ENCODE results near the gene TM9SF2. TPM values are rescaled to one million over a fixed set of nuclear protein-coding genes. Genes with fewer than 3 reads are reported as not detected.
"Not testable (repeated sequence)": the region's sequence is repeated elsewhere in the genome, so short reads cannot be mapped to it uniquely, and the experiment has no call there.

The TM9SF2 gene
- total RNA-seq, 1 donor = 172 TPM

DNA sequence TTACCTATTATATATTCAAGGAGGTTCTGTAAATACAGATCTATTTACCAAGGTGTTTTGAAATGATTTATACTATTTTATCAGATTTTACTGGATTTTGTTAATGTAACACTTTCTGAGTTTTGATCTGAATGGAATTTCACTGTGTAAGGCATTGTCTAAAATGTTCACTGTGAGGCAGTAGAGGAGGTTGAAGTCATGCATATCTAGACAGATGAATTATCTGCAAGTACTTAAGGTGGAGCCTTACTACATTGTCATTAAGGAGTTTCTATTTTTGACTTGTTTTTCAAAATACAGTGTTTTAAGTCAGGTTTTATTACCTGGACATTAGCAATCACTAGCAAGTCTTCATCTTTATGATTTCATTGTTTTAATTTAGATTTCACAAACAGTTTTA is 62.1 kb downstream of the TM9SF2 start:
- H3K4me3 ChIP-seq (ENCODE audit: low read depth, low read length) = no peak overlapping the region
- TF ChIP-seq, protein P1, sequence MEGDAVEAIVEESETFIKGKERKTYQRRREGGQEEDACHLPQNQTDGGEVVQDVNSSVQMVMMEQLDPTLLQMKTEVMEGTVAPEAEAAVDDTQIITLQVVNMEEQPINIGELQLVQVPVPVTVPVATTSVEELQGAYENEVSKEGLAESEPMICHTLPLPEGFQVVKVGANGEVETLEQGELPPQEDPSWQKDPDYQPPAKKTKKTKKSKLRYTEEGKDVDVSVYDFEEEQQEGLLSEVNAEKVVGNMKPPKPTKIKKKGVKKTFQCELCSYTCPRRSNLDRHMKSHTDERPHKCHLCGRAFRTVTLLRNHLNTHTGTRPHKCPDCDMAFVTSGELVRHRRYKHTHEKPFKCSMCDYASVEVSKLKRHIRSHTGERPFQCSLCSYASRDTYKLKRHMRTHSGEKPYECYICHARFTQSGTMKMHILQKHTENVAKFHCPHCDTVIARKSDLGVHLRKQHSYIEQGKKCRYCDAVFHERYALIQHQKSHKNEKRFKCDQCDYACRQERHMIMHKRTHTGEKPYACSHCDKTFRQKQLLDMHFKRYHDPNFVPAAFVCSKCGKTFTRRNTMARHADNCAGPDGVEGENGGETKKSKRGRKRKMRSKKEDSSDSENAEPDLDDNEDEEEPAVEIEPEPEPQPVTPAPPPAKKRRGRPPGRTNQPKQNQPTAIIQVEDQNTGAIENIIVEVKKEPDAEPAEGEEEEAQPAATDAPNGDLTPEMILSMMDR (IDR thresholded peaks at IDR 0.05; ENCODE audit: insufficient read depth, low read length) = no peak
- DNase-seq (ENCODE audit: low read depth) = no peak

DNA sequence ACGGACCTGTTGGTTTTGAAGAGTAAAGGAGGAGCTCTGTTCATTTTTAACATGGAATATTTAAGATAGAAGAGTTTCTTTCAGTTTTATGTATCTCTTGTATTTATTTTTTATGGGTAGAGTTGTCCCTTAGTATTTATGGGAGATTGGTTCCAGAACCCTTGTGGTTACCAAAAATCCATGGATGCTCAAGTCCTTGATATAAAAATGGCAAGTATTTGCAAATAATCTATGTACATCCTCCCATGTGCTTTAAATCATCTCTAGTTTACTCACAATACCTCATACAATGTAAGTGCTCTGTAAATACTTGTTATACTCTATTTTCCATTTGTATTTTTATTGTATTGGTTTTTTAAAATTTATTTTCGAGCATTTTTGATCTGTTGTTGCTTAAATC is 63.1 kb downstream of the TM9SF2 start:
- TF ChIP-seq, protein P1 (IDR thresholded peaks at IDR 0.05; ENCODE audit: insufficient read depth, low read length) = no peak
- no peak overlapping the region for H3K4me3 ChIP-seq (ENCODE audit: low read depth, low read length)
- no peak for DNase-seq (ENCODE audit: low read depth)

DNA sequence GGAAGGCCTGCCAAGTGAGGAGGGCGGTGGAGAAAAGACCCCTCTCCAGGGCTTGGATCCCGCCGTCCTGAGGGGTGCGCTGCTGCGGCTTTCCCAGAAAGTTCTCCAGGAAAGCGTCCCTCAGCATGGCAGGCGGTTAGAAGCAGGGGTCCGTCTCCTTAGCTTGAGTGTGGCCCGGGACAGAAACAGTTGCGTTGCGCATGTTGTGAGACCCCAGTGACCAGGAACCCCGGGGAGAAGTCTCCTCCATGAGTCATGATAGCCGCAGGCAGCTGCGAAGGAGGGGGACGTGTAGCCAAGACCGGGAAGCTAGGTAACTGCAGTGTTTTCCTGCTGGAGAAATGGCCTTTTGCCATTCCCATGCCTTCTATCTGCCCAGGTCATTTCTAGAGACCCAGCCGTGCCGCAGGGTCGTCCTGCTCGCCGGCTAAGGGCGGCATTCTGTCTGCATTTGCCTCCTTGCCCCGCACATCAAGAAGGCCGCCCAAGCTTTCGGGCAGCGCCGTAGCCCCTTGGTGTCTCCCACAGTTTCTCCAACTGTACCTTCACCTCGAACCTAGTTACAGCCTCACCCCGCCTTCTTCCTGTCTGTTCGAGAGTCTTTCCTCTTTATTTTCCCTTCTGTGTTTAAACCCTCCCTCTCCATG is 64.3 kb downstream of the TM9SF2 start:
- H3K4me3 ChIP-seq (ENCODE audit: low read depth, low read length) = no peak overlapping the region
- no peak for DNase-seq (ENCODE audit: low read depth)
- TF ChIP-seq, protein P1 (IDR thresholded peaks at IDR 0.05; ENCODE audit: insufficient read depth, low read length) = no peak

DNA sequence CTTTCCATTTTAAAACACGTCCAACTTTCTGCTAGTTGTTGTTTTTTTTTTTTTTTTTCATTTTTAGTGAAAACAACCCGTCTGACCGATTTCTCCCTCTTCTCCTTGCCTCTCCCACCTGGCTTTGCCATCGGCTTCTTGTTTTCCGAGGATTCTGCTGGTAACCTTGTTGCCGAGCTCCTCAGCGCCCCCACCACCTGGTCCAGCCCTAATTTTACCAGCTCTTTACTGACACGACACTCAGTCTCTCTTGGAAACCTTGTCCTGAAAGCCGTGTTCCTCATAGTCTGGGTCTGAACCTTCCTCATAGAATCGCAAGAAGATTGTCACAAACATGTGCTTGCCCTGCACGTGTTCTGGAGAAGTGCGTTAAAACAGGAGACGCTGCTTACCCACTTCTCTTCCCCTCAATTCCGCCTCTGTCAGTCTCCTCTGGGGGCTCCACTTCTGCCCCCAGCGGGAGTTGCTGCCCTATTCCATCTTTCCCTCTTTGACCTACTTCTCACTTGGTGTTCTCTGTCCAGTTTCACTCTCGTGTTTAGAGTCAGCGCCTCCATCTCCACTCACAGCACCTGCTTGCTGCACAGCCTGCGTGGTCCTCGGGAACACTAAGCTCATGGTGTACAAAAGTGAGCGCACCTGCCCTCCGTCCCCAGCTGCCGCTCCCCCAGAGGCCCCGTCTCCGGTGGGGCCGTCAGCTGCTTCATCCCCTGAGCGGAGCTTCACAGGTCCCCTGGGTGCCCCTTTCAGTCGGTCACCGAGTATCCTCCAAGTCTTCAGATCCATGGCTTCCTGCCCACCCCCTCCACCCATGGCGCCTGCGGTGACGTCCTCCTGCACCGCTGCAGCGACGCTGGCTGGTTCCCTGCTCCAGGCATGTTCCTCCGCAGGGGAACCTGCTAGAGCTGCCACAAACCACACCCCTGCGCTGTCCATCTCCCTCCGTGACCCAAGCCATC is 65.1 kb downstream of the TM9SF2 start:
- TF ChIP-seq, protein P1 (IDR thresholded peaks at IDR 0.05; ENCODE audit: insufficient read depth, low read length) = no peak
- no peak for DNase-seq (ENCODE audit: low read depth)

DNA sequence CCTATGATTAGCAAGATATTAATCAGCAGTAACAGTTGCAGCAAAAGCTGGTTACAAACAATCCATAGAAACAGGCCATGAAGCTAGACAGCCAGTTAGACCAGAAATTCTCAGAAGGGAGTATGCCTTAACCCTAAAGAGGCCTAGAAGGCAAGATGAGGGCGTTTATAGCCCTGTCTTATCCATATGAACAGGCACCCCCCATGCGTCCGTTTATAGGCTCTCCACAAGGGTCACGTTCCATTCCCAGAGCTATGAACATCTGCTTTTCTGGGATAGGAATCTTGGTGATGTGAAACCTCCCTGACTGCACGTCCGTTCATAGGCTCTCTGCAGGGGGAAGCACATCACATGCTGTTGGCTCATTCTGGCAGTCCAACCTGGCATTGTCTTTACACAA is 67.6 kb downstream of the TM9SF2 start:
- H3K4me3 ChIP-seq (ENCODE audit: low read depth, low read length); DNase-seq (ENCODE audit: low read depth): not testable (repeated sequence)

More for the DNA sequence above, 65.1 kb downstream of the TM9SF2 start:
- no peak overlapping the region for H3K4me3 ChIP-seq (ENCODE audit: low read depth, low read length)

DNA sequence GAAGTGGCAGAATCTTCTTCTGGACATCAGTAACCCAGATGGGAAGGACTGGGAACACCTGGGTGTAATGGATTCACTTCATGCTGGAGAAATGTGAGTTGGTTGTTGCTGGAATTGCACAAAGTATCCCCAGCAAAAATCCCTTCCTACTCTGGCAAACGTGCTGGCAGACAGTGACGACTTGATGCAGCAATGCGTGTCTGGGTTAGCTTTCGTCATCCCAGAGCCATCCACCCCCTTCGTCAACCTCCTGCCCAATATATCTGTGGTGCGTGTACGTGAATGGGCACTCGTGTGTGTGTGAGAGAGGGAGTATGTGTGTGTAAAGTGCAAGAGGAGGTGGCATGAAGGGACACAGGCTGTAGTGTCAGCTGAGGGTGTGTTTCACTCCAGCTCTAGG is 70.9 kb downstream of the TM9SF2 start:
- TF ChIP-seq, protein P1 (IDR thresholded peaks at IDR 0.05; ENCODE audit: insufficient read depth, low read length) = no peak

DNA sequence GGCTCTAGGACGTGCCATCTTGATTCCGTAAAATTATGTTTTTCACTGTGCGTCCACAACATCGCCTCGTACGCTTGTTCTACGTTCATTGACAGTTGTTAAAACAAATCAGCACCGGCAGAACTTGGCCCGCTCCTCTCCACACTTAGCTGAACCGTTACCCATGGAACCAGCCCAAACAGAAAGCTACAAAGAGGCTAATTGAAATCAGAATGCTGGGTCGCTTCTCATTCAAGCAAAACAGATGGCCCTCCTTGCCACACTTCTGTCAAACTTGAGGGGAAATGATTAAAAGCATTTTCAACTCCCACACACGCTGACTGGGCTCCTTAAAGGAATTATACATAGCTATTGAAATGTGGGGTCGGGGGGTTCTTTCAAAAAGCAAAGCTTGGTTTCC is 71.6 kb downstream of the TM9SF2 start:
- no peak overlapping the region for H3K4me3 ChIP-seq (ENCODE audit: low read depth, low read length)
- DNase-seq (ENCODE audit: low read depth) = peak; percentile 9
- TF ChIP-seq, protein P1 (IDR thresholded peaks at IDR 0.05; ENCODE audit: insufficient read depth, low read length) = no peak

More for the DNA sequence above, 70.9 kb downstream of the TM9SF2 start:
- no peak overlapping the region for H3K4me3 ChIP-seq (ENCODE audit: low read depth, low read length)
- DNase-seq (ENCODE audit: low read depth) = no peak

Data from fibroblast of the aortic adventitia (primary cell).